PC-3 (cell line): ENCODE results near the gene MPPED2.

Experiments used
- EZH2 ChIP-seq: fragments of 300-600 bp; sonication (generic); IDR thresholded peaks from one replicate; pipeline ENCODE4 v1.6.1; 2017; ENCODE audit warnings: antibody characterized with exemption, mild to moderate bottlenecking, low read length; ENCODE audit not compliant: unreplicated experiment
- TF ChIP-seq, protein P1 (sequence below): fragments of 300-600 bp; sonication (generic); conservative IDR thresholded peaks from 2 replicates; pipeline ENCODE4 v1.5.1; 2017; ENCODE audit warnings: antibody characterized with exemption, low read depth, mild to moderate bottlenecking, low read length

DNA sequence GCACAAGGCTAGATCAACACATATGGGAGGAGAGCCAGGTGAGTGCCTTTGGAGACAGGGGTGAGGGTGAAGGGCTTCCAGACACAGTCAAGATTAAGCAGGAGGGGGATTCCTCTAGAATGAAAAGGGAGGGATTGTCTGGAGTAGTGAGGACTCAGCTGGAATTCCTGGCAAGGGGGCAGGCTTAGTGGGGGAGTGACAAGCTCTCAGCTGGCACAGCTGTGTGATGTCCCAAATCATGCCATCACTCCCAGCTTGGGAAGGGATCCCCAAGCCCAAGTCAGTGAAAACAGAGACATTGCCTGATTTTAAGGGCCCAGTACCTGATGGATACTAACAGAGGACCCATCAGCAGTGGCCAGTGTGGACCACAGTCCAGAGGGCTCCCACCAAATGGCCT, 119.0 kb downstream of the MPPED2 start:
- TF ChIP-seq, protein P1, sequence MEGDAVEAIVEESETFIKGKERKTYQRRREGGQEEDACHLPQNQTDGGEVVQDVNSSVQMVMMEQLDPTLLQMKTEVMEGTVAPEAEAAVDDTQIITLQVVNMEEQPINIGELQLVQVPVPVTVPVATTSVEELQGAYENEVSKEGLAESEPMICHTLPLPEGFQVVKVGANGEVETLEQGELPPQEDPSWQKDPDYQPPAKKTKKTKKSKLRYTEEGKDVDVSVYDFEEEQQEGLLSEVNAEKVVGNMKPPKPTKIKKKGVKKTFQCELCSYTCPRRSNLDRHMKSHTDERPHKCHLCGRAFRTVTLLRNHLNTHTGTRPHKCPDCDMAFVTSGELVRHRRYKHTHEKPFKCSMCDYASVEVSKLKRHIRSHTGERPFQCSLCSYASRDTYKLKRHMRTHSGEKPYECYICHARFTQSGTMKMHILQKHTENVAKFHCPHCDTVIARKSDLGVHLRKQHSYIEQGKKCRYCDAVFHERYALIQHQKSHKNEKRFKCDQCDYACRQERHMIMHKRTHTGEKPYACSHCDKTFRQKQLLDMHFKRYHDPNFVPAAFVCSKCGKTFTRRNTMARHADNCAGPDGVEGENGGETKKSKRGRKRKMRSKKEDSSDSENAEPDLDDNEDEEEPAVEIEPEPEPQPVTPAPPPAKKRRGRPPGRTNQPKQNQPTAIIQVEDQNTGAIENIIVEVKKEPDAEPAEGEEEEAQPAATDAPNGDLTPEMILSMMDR = no peak
- TF ChIP-seq EZH2 = no peak
